IMR-90 (cell line): ENCODE measurements around the gene PTPRN2. TPM values are rescaled to one million over a fixed set of nuclear protein-coding genes. Genes with fewer than 3 reads are reported as not detected.

Source experiments
- ATAC-seq: fragments of 200-7000 bp; cut with Tn5 transposase; 2 replicates; pipeline ENCODE4 v1.9.1; 2020; ENCODE audit warnings: low read depth, mild to moderate bottlenecking, moderate library complexity
- BruUV-seq: library from RNA; stranded (reverse); fragments of 400-500 nt; replicated peaks from 2 replicates; lab custom pipeline; 2021; lab: Mats Ljungman, UMichigan
- CTCF ChIA-PET: fragments of 300-600 bp; formaldehyde crosslinking; extraction: SDS; loops from one replicate; lab custom pipeline; 2021; ENCODE audit warnings: antibody characterized with exemption; lab: Yijun Ruan, JAX
- POLR2A ChIA-PET: fragments of 300-600 bp; sonication (Branson Sonifier 250); formaldehyde crosslinking; loops from one replicate; lab custom pipeline; 2022; ENCODE audit warnings: antibody characterized with exemption; ENCODE audit not compliant: unreplicated experiment; lab: Charles Lee
- DNase-seq: peaks from one replicate; pipeline ENCODE4 v3.0.0; 2013
- H2AFZ ChIP-seq: replicated peaks from 2 replicates; pipeline ENCODE3; 2013; ENCODE audit warnings: low read length, mild to moderate bottlenecking; ENCODE audit not compliant: poor library complexity
- H2AK5ac ChIP-seq: 2 replicates; pipeline ENCODE4 v1.6.1; 2013; ENCODE audit warnings: low read depth, low read length, inconsistent platforms
- H2AK9ac ChIP-seq: replicated peaks from 2 replicates; pipeline ENCODE3; 2013; ENCODE audit warnings: mild to moderate bottlenecking, low read depth, low read length, moderate library complexity; ENCODE audit not compliant: poor library complexity
- H2BK120ac ChIP-seq: 2 replicates; pipeline ENCODE4 v1.6.1; 2013; ENCODE audit warnings: low read depth, low read length, inconsistent platforms
- H2BK15ac ChIP-seq: 3 replicates; pipeline ENCODE4 v1.6.1; 2013; ENCODE audit warnings: low read depth, low read length, inconsistent platforms
- H2BK20ac ChIP-seq: 2 replicates; pipeline ENCODE4 v1.6.1; 2013; ENCODE audit warnings: low read depth, mild to moderate bottlenecking, inconsistent platforms, low read length, moderate library complexity
- H2BK5ac ChIP-seq: 2 replicates; pipeline ENCODE4 v1.6.1; 2013; ENCODE audit warnings: mild to moderate bottlenecking, low read depth, low read length, inconsistent platforms; ENCODE audit not compliant: poor library complexity, severe bottlenecking
- H3K14ac ChIP-seq: replicated peaks from 2 replicates; pipeline ENCODE4 v1.6.1; 2013; ENCODE audit warnings: low read depth, low read length, inconsistent platforms
- H3K18ac ChIP-seq: 2 replicates; pipeline ENCODE4 v1.6.1; 2013; ENCODE audit warnings: low read depth, low read length, control low read depth
- H3K23ac ChIP-seq: 2 replicates; pipeline ENCODE4 v1.6.1; 2013; ENCODE audit warnings: low read depth, low read length, inconsistent platforms
- H3K27ac ChIP-seq: 2 replicates; pipeline ENCODE4 v1.5.1; 2013; ENCODE audit warnings: mild to moderate bottlenecking, control low read depth, low read length; ENCODE audit not compliant: insufficient read depth
- H3K27me3 ChIP-seq: 2 replicates; pipeline ENCODE4 v1.6.1; 2013; ENCODE audit warnings: low read length; ENCODE audit not compliant: control insufficient read depth, insufficient read depth
- H3K36me3 ChIP-seq: 2 replicates; pipeline ENCODE4 v1.6.1; 2013; ENCODE audit warnings: low read length, mixed read lengths; ENCODE audit not compliant: control insufficient read depth, insufficient read depth
- H3K4ac ChIP-seq: 2 replicates; pipeline ENCODE4 v1.6.1; 2013; ENCODE audit warnings: low read depth, low read length, inconsistent platforms
- H3K4me1 ChIP-seq: 2 replicates; pipeline ENCODE4 v1.6.1; 2013; ENCODE audit warnings: low read length, mixed read lengths; ENCODE audit not compliant: control insufficient read depth, insufficient read depth
- H3K4me2 ChIP-seq: 2 replicates; pipeline ENCODE4 v1.6.1; 2013; ENCODE audit warnings: low read depth, mild to moderate bottlenecking, control low read depth, low read length, moderate library complexity
- H3K4me3 ChIP-seq: 2 replicates; pipeline ENCODE4 v1.5.1; 2013; ENCODE audit warnings: low read depth, mild to moderate bottlenecking, control low read depth, low read length, moderate library complexity; ENCODE audit not compliant: insufficient read depth
- H3K56ac ChIP-seq: 2 replicates; pipeline ENCODE4 v1.6.1; 2013; ENCODE audit warnings: low read length, inconsistent platforms; ENCODE audit not compliant: insufficient read depth; ENCODE audit errors: extremely low read depth
- H3K79me1 ChIP-seq, 2 experiments: 2 replicates each; pipeline ENCODE4 v1.6.1; 2013; ENCODE audit warnings: low read length in 2 of 2, inconsistent platforms in 1 of 2, low read depth in 1 of 2
- H3K9ac ChIP-seq: 2 replicates; pipeline ENCODE4 v1.6.1; 2013; ENCODE audit warnings: low read depth, low read length, control low read depth
- H3K9me1 ChIP-seq: 2 replicates; pipeline ENCODE4 v1.6.1; 2013; ENCODE audit warnings: low read length, inconsistent platforms; ENCODE audit not compliant: insufficient read depth
- H3K9me3 ChIP-seq: 2 replicates; pipeline ENCODE4 v1.6.1; 2013; ENCODE audit warnings: low read length; ENCODE audit not compliant: control insufficient read depth, insufficient read depth
- H4K20me1 ChIP-seq: 2 replicates; pipeline ENCODE4 v1.6.1; 2013; ENCODE audit warnings: low read length, inconsistent platforms; ENCODE audit not compliant: insufficient read depth
- H4K5ac ChIP-seq: 2 replicates; pipeline ENCODE4 v1.6.1; 2013; ENCODE audit warnings: mild to moderate bottlenecking, low read depth, low read length, control low read depth
- H4K8ac ChIP-seq, 2 experiments: 2 replicates each; pipeline ENCODE4 v1.6.1; 2013; ENCODE audit warnings: low read depth in 2 of 2, low read length in 2 of 2, control low read depth in 1 of 2, inconsistent platforms in 1 of 2
- H4K91ac ChIP-seq: 2 replicates; pipeline ENCODE4 v1.6.1; 2013; ENCODE audit warnings: low read depth, low read length, inconsistent platforms; ENCODE audit not compliant: insufficient read depth
- CEBPB ChIP-seq: IDR thresholded peaks from 2 replicates; pipeline ENCODE4 v1.6.1; 2012; ENCODE audit warnings: low read depth, low read length, improper control_type of control experiment
- CHD1 ChIP-seq: IDR thresholded peaks from 2 replicates; pipeline ENCODE4 v1.6.1; 2012; ENCODE audit warnings: low read depth, low read length, improper control_type of control experiment
- FOS ChIP-seq: fragments of 150-350 bp; IDR thresholded peaks from 2 replicates; pipeline ENCODE4 v1.6.1; 2016; ENCODE audit warnings: low read depth, low read length
- NFE2L2 ChIP-seq: fragments of 150-350 bp; IDR thresholded peaks from 2 replicates; pipeline ENCODE4 v1.6.1; 2016; ENCODE audit warnings: low read depth, mild to moderate bottlenecking, low read length
- POLR2A ChIP-seq: IDR thresholded peaks from 2 replicates; pipeline ENCODE4 v1.6.1; 2012; ENCODE audit warnings: mild to moderate bottlenecking, low read depth, low read length
- WGBS, 2 experiments: methylation state at CpG; one replicate each; pipeline versions ENCODE4 v1.1.5 to v1.1.7; 2013; ENCODE audit warnings: missing lambda C conversion rate in 2 of 2; ENCODE audit not compliant: insufficient read length in 1 of 2; ENCODE audit errors: extremely low coverage in 2 of 2; 5-methylcytosine and 5-hydroxymethylcytosine counted together
- dilution Hi-C: fragments of 300-500 bp; cut with HindIII; formaldehyde crosslinking; loops from one replicate; pipeline ENCODE4 v1.14.3; 2018; ENCODE audit warnings: low sequenced_read_pairs; ENCODE audit not compliant: unreplicated experiment
- in situ Hi-C: fragments of 300-500 bp; cut with MboI; formaldehyde crosslinking; loops from 3 replicates; pipeline ENCODE4 v1.14.3; 2019; ENCODE audit warnings: low sequenced_read_pairs, inconsistent platforms, mixed read lengths
- intact Hi-C: fragments of 100-400 bp; cut with micrococcal nuclease; formaldehyde crosslinking; loops from 2 replicates; pipeline ENCODE4 v1.10.0; 2022
- polyA plus RNA-seq, 3 experiments: library from polyadenylated mRNA; depleted of rRNA; stranded (reverse); fragments of >200 nt; gene quantifications; 2 replicates each; pipeline ENCODE4 v1.2.3, GENCODE V29; 2012; ENCODE audit warnings: low replicate concordance in 1 of 3
- total RNA-seq: library from RNA; depleted of rRNA; stranded (reverse); fragments of >200 nt; gene quantifications from 2 replicates; pipeline ENCODE4 v1.2.3, GENCODE V29; 2012
- TF ChIP-seq, protein P1 (sequence below): fragments of 150-350 bp; IDR thresholded peaks from 2 replicates; pipeline ENCODE4 v1.6.1; 2016; ENCODE audit warnings: low read depth, mild to moderate bottlenecking, low read length, moderate library complexity, borderline replicate concordance
- TF ChIP-seq, protein P2 (sequence below): fragments of 150-350 bp; IDR thresholded peaks from 2 replicates; pipeline ENCODE4 v1.6.1; 2017; ENCODE audit warnings: mild to moderate bottlenecking, antibody characterized with exemption, low read length, low read depth

Gene PTPRN2
- total and polyA plus RNA-seq, 2 of the 4 experiments (the other 2 are of a cell fraction), result 0.03 TPM; not detected in 1

DNA sequence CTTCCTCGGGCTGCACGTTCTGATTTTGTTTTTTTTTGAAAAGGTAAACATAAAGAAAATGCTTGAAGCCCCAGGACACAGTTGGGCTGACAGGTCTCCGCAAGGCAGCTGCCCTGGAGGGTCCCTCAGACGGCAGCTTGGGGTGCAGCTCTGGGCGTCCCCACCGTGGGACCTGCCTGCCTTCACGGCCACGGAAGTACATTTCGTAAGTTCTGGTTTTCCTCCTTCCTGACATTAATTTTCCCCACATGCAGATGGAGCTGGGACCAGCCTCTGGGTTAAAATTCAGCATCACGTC, 759.8 kb downstream of the PTPRN2 start:
- no peak for DNase-seq
- no peak overlapping the region for H2AK5ac ChIP-seq
- H4K91ac ChIP-seq, result no peak overlapping the region
- no peak overlapping the region for H3K9ac ChIP-seq
- no peak overlapping the region for H3K14ac ChIP-seq
- no peak overlapping the region for H2BK20ac ChIP-seq
- H3K36me3 ChIP-seq, result no peaks in the 10 kb centered on the region
- H3K56ac ChIP-seq, result no peak overlapping the region
- no peak overlapping the region for H2BK15ac ChIP-seq
- H3K27ac ChIP-seq, result no peak overlapping the region
- H4K5ac ChIP-seq, result no peak overlapping the region
- H3K4me2 ChIP-seq, result no peak overlapping the region
- no peaks in the 10 kb centered on the region for H3K9me1 ChIP-seq
- H3K4ac ChIP-seq, result no peak overlapping the region
- H3K9me3 ChIP-seq, result peaks cover 75% of the 10 kb centered on the region
- CTCF ChIA-PET, result no interaction called here
- no peaks in the 10 kb centered on the region for H3K4me1 ChIP-seq
- H3K79me1 ChIP-seq, result no peaks in the 10 kb centered on the region
- no peaks in the 10 kb centered on the region for H4K20me1 ChIP-seq
- no peak overlapping the region for H2BK5ac ChIP-seq
- no peak overlapping the region for H4K8ac ChIP-seq
- H3K4me3 ChIP-seq, result no peak overlapping the region
- ATAC-seq, result no peak
- no peak overlapping the region for H2AK9ac ChIP-seq
- WGBS, 2 experiments, result 30% methylated on average over 2 of the region's 10 CpGs; no CpG with 5 or more reads in 1 of the 2 experiments
- no peak overlapping the region for H3K18ac ChIP-seq
- dilution Hi-C loops (no loop called here), intact Hi-C loops (no loop called here), in situ Hi-C loops (no loop called here)
- H3K27me3 ChIP-seq, result no peaks in the 10 kb centered on the region
- POLR2A ChIA-PET, result no interaction called here
- no peak overlapping the region for H2AFZ ChIP-seq
- TF ChIP-seq CHD1 (no peak), POLR2A (no peak), CEBPB (no peak), FOS (no peak), NFE2L2 (no peak)
- TF ChIP-seq, protein P1, sequence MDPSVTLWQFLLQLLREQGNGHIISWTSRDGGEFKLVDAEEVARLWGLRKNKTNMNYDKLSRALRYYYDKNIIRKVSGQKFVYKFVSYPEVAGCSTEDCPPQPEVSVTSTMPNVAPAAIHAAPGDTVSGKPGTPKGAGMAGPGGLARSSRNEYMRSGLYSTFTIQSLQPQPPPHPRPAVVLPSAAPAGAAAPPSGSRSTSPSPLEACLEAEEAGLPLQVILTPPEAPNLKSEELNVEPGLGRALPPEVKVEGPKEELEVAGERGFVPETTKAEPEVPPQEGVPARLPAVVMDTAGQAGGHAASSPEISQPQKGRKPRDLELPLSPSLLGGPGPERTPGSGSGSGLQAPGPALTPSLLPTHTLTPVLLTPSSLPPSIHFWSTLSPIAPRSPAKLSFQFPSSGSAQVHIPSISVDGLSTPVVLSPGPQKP, result no peak
- TF ChIP-seq, protein P2, sequence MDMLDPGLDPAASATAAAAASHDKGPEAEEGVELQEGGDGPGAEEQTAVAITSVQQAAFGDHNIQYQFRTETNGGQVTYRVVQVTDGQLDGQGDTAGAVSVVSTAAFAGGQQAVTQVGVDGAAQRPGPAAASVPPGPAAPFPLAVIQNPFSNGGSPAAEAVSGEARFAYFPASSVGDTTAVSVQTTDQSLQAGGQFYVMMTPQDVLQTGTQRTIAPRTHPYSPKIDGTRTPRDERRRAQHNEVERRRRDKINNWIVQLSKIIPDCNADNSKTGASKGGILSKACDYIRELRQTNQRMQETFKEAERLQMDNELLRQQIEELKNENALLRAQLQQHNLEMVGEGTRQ, result no peak
- H3K23ac ChIP-seq, result no peak overlapping the region
- H2BK120ac ChIP-seq, result no peak overlapping the region
- BruUV-seq, result no TSS peak
